HG02759 (cell line): ENCODE results near the gene ECE1.

Source experiments
- ATAC-seq: cut with Tn5 transposase; IDR thresholded peaks from one replicate; pipeline ENCODE4 v1.9.1; 2021; ENCODE audit warnings: mild to moderate bottlenecking, moderate library complexity; ENCODE audit not compliant: unreplicated experiment

ECE1 gene

DNA sequence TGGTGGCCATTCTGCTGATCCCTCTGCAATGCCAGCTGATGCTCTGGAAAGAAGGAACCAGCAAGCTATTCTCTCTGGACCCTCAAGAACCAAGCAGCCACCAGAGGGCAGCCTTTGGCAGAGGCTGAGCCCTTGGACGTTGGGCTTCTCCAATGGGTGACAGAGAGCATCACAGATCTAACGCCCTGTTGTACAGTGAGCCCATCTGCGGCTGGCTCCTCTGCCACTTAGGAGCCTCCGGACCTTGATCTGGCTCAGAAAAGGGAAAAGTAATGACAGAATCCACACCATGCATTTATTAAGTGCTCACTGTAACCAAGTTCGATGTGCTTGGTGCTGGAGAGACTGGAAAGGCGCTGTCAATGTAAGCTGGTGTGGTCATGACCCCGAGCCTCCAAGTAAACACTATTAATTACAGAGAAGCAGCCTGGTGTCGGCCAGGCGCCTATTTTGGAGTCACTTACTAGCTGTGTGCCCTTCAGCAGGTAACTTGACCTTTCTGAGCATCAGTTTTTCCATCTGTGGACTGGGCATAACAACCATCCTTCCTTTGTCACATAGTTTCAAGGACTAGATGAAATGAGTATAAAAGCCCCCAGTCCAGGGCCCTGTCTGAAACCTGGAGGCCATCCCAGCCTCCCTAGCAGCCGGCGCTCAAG lies 34.9 kb downstream of the ECE1 start:
- no peak for ATAC-seq

DNA sequence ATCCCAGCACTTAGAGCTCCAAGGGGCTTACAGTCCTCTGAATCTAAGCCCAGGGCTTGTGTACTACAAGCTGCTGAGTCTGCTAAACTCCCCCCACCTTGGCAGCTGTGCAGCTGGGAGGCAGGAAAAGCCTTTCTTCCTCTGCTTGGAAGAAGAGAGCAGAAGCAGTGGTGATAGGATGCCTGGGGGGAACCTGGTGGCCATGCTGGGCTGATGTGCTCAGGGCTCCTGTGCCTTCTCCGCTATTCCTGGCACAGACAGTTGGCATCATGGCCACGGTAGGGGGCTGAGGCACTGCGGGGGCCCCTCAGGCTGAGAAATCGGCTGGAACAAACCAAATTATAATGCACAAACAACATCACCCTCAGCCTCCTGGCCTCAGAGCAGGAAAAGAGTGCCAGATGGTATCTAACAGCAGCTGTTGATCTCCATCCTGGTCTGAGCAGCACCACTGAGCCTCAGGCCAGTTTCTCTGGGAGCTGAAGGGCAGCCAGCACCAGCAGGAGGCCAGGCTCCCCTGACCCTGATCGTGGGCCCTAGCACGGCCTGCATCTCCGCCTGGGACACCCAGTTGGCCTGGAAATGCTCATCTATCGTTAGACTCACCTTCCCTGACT lies 35.8 kb downstream of the ECE1 start:
- no peak for ATAC-seq

DNA sequence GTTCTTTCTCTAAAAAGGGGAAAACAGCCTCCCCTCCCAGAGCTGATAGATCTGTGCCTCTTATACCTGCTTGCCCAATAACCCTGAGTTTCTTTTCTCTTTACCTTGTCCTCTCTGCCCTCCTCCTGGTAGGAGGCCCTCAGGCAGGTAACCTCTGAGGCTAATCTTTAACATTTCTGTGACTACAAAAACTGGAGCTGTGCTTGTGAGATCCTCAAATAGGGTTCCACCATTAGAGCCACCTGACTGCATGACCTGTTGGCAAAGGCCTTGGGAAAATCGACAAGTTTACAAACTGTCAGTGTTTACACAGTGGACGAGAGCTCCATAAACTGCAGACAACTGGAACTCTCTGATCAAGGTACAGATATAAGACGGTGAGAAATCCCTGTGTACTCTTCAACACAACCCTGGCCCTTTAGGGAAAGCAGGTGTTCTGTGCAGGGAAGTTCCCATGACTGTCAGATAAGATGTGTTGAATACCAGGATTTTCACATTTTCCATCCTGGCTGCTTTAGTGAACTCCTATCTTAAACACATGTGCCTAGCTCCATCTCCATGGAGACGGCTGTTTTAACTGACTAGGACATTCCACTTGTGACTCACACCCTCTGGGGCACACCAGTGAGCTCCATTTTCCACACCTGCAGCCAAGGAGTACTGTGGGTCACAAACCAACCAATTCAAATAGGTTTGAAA lies 38.3 kb downstream of the ECE1 start:
- no peak for ATAC-seq

DNA sequence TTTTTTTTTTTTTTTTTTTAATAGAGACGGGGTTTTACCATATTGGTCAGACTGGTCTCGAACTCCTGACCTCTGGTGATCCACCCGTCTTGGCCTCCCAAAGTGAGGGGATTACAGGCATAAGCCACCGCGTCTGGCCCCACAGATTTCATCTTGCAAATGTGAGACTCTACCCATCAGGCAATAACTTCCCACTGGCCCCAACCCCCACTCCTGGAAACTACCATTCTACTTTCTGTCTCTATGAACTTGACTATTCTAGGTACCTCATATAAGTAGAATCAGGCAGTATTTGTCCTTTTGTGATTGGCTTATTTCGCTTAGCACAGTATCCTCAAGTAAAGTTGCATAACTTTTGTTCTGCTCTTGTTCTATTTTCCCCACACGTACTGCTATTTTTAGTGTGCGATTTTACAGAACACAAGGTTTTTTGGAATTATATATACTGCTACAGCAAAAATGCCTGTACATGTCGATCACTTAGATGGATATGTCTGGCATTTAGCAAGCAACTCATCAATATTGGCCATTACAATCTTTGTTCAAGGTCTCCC lies 40.2 kb downstream of the ECE1 start:
- ATAC-seq = no peak

DNA sequence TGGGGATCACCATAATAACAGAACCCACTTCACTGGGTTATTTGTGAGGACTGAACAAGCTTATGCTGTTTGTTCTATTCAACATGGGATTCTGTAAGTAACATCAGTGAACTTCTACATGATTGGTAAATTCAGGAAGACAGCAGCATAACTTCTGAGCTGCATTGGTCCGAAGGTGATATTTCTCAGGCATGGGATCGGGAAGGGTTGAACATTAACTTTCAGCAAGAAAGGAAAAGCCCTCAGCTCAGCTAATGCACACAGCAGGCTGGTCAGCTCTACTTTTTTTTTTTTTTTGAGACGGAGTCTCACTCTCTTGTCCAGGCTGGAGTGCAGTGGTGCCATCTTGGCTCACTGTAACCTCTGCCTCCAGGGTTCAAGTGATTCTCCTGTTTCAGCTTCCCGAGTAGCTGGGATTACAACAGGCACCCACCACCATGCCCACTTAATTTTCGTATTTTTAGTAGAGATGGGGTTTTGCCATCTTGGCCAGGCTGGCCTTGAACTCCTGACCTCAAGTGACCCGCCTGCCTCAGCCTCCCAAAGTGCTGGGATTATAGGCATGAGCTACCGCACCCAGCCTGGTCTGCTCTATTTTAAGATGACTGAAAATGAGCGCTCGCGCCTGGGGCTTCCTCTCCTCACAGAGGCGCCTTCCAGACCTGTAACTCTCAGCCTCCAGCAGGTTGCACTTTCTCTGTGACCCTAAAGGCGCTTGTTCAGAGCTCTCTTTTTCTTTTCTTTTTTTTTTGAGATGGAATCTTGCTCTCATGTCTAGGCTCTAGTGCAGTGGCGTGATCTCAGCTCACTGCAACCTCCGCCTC lies 42.2 kb downstream of the ECE1 start:
- ATAC-seq = no peak

DNA sequence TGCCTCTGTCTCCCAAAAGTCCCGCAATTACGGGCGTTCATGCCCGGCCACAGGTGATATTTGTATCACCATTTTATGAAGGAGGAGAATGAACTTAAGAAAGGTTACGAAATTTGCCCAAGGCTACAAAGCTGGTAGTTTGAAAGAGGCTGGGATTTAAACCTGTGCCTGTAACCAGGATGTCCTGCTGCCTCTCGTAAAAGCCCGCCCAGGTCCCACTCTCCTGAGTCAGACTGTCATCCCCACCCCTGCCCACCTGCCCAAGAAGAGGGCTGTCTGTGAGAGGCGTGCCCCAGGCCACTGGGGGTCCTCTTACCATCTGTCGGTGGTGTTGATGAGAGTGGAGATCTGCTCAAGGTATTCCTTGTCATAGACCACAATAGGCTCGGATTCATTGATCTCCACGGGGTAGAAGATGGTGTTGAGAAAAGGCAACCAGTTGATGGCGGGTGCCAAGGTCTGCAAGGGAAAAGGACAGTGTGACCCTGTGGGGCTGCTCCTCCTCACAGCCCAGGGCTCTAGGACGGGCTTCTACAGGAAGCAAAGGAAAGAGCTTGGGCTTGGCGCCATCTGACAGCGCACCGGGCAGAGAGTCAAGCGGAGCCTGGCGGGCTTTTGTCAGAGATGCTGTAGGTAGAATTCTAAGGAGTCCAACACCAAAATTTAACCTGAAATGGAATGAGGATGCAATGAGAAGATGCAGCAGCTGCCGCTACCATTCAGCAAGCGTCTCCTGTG lies 43.2 kb downstream of the ECE1 start:
- ATAC-seq = no peak

DNA sequence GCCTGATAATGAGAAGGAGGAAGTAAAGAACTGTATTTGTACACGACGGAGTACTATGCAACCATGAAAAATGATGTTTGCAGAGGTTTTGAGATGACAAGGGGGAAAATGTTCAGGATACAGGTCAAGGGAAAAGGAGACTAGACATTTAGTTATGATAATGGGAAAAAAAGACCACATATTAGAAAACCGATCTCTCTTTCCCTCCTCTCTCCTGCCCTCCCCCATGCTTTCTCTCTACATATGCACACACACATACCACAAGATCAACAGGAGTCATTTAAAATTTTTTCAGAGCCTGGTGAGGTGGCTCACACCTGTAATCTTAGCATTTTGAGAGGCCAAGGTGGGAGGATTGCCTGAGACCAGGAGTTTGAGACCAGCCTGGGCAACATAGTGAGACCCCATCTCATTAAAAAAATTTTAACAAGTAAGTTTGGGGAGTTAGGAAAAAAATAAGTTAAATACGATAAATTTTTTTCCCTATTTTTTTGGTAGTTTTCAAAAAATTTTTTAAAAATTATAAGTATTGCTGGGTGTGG lies 44.5 kb downstream of the ECE1 start:
- no peak for ATAC-seq

DNA sequence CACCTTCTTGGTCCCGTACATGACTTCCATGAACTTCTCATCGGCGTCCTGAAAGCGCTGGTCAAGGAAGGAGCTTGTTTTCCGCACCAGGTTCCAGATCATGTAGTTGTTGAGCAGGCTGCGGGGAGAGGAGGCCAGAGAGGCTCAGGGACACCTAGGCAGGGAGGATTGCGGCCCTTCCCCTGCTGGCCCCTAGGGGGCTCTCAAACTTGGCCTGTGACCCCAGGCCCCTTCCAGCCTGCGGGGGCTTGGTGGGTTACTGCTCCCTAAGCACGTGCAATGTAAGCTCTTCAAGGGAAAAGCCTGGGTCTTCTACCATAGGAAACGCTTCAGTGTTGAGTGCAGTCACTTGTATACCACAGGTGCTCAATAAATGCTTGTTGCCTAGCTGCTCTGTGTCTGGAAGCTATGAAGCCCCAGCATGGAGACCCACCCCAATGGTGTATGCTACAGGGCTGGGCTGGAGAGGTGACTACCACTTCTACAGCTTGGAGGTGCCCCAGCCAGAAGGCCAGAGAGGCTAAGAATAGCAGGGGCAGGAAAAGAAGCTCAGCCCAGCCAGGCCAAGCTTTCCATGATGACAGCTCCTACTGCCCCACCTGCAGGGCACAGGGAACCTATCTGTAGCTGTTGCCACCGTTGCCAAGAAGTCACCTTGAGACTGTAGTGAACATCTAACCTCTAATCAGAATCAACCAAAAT lies 45.1 kb downstream of the ECE1 start:
- ATAC-seq = no peak

DNA sequence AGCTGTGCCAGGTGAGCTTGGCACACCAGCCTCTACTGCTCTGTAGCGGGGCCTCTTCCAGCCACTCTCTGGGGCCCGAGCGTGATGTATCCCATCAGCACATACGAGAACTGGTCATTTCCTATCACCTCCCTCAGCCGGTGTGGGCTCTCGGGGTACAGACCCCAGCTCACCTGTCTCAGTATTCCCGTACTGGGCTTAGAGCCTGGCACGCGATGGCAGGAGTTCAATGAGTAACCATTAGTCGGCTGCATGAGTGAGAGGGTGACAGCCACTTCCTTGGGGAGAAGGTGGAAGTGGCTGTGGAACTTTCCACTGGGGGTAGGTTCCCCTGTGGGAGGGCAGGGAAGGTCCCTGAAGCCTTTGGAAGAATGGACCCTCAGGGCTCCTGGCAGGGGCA lies 46.1 kb downstream of the ECE1 start:
- ATAC-seq = no peak

DNA sequence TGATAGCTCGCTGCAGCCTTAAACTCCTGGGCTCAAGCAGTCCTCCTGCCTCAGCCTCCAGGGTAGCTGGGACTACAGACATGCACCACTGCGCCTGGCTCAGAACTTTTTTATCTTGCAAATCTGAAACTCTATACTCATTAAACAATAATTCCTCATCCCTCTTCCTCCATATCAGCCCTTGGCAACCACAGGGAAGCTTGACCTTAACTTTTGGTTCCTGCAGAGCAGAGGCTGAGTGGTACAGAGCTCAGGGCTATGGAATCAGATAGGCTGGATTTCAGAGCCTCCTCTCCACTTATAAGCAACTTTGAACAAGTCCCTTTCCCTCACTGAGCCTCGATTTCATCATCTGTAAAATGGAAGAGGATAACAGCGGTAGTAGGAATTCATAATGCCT lies 47.4 kb downstream of the ECE1 start:
- ATAC-seq = no peak

DNA sequence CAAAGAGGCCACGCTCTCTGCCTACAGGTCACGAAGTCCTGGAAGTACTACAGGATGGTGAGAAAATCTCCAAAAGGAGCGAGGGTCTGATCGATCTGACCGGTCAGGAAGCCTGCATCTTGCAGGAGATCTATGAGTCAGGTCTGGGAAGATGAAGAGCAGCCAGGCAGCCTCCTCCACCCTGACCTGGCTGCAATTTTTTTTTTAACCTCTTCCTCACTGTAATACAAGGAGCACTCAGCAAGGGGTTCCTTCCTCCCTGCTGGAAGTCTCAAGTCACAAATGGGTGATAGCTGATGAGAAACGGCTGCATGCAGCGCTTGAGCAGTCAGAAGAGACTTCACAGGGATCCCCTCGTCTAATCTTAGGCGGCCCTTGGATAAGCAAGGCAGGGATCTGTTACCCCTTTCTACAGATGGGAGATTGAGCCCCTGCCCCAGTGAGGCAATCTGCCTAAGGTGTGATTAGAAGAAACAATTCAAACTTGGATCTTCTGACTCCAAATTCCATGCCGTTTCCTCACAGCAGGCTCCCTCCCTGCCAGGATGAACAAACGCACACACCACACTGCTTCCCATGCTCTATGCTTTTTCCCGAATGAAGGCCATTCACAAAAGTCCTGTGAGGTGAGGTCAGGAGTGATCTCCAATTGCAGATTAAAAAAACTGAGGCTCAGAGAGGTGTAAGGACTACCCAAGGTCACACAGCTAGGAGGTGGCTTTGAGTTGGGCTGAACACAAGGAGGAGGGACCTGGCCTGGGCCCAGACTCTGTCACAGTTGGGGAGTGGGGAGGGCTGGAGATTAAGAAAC lies 48.3 kb downstream of the ECE1 start:
- ATAC-seq = no peak

DNA sequence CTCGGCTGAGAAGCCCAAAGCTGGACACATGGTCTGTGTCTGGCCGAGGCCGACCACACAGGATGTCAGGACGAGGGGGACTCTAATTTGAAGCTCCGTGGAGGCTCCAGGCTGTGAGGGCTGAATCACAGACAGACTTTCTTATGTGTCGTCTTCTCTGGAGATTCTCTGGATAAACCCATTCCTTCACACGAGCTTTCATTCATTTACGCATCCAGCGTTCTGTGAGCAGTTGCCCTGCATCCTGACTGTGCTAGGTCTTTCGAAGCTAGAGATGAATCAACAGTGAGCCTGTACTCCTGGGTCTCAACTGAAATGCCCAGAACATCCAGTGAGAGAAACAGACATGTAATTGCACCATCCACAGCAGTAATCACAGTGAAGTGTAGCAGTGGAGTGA lies 49.6 kb downstream of the ECE1 start:
- no peak for ATAC-seq

DNA sequence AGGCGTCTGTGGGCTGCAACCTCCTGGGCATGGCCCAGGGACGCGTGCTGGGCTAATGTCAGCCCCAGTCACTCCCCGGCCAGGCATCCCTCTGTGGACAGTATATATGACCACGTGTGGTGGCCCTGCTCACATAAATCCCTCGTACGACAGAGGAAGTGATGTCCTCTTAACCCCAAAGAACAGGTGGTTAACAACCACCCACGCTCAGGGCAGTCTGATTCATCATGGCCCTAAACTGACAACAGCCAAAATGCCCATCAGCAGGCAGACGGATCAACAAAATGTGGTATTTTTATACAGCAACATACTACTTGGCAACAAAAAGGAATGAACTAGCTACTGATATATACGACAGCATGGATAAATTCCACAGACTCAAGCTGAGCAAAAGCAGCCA lies 51.0 kb downstream of the ECE1 start:
- no peak for ATAC-seq

DNA sequence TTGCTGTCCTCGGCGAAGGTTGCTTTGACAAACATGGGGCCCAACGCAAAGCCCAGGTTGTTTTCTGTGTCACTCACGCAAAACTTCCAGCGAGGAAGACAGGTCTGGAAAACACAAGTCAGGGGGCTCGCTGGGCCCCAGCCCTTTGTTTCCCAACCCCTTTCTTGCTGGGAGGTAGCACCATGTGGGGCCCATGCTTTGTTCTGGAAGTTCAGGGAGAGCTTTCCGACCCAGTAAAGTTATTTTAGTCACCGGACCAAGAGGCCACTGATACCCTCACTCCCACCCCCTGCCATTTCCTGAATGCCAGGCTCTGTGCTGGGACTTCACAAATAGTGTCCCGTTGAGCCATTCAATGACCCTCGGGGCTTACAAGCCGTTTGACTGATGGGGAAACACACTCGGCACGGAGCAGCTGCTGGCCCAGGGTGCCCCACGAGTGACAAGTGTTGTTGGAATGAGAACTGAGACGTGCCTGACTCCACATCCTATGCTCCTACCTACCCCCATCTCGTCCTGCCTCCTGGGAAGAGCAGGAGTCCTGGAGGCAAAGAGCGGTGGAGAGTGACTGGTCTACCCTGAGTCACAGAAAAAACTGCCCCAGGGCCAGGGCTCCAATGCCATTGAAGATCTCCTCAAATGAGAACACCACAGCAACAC lies 52.0 kb downstream of the ECE1 start:
- ATAC-seq = no peak

DNA sequence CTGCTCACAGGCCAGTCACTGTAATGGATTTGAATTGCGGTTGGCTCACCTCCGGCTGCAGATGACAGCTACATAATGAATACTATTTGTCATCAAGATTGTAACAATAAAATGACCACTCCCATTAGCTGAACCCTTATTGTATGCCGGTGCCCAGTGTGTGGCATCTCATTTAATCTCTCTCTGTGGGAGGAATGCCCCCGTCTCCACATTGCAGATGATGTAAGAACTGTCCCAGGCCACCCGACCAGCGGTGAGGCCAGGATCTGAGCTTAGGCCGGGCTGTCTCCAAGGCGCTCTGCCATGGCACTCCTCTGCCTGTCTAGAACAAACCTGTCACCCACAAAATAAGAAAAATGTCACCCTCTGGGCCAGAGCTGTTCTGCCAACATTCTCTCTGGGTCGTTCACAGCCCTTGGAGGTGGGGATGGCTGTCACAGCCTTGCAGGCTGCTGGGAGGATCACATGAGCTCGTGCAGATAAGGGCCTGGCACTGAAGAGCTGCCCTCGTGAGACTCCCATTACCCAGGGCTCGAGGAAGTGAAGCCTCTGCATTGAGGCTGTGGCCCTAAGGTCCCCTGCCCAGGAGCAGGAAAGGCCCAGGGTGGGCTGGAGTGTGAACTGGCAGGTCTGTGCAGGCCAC lies 52.7 kb downstream of the ECE1 start:
- ATAC-seq = no peak

DNA sequence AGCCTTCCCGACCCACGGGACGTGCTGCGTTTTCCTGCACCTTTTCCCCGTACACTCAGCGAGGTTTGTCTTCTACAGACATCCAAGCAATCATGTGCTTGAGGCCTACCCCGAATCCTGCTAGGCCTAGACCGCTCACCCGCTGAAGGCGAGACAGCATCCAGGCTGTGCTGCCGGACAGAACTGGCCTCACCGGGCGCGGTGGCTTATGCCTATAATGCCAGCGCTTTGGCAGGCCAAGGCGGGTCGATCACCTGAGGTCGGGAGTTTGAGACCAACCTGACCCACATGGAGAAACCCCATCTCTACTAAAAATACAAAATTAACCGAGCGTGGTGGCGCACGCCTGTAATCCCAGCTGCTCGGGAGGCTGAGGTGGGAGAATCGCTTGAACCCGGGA lies 54.1 kb downstream of the ECE1 start:
- no peak for ATAC-seq

DNA sequence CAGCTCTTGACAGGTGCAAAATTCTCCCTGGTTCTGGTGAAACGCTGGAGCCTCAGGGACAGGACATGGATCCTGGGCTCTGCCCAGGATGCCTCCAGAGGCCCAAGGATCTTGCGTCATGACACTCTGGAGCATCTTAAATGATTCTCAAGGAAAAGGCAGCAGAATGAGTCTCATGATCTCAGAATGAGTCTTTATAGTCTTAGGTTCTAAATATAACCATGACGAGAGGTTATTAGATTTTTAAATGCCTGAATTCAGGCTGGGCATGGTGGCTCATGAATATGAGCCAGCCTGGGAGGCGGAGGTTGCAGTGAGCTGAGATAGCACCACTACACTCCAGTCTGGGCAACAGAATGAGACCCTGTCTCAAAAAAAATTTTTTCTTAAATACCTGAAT lies 55.5 kb downstream of the ECE1 start:
- ATAC-seq = no peak

DNA sequence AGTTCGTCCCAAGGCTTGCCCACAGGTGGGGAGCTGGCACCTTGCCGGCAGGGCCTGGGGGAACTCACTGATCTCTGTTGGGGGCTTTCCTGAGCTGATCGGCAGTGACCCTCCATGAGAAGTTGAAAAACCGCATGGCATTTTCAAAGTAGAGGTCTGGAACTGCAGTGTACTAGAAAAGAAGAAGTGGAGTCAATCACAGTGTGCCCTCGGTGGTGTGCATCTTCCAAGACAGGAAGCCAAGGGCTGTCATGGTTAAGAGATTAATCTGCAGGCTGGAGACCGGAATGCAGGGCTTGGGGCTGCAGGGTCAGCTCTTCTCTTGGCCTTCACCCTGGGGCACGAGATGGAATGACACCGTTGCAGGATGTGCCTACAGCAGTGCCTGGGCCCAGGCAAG lies 56.8 kb downstream of the ECE1 start:
- no peak for ATAC-seq
